Occipital lobe (tissue), 2 donors: ENCODE data around the gene MSL1. TPM values are rescaled to one million over a fixed set of nuclear protein-coding genes. Genes with fewer than 3 reads are reported as not detected.

Source experiments
- DNase-seq: peaks from one replicate; lab custom pipeline; 2025; lab: John Stamatoyannopoulos, UW
- total RNA-seq: library from RNA; depleted of rRNA; stranded (reverse); fragments of >200 nt; gene quantifications from one replicate; pipeline ENCODE4 v1.2.3, GENCODE V29; 2014

Gene MSL1
- total RNA-seq, 1 donor from 2014 or later: 89.2 TPM

DNA sequence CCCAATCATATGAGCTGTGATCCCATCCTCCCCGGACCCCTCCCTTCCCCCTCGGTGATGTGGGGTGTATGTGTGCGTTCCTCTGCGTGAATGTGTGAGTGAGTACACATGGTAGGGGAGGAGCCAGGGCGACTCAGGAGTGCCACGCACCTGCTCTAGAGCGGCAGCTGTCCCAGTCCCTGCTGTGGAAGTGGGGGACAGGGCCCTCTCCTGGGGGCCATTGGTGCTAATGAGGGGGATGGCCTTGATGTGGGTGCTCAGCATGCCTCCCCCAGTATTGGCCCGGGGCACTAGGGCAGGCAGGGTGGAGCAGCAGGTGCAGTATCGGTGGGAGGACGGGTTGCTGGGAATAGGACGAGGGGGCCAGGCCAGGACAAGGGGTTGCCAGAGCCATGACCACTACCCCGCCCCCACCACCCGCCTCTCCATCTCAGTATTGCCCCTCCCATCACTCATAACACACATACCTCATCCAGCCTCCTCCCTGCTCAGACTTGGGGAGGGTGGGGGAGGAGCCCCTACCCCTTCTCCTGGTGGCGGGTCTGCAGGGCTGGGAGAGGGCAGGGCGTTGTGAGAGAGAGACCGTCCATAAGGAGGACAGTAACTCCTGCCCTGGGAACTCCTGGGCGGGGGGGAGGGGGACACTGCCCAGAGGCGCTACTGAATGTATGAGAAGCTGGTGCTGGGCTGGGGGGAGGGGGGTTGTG, 29.9 kb upstream of the MSL1 start:
- no peak for DNase-seq

DNA sequence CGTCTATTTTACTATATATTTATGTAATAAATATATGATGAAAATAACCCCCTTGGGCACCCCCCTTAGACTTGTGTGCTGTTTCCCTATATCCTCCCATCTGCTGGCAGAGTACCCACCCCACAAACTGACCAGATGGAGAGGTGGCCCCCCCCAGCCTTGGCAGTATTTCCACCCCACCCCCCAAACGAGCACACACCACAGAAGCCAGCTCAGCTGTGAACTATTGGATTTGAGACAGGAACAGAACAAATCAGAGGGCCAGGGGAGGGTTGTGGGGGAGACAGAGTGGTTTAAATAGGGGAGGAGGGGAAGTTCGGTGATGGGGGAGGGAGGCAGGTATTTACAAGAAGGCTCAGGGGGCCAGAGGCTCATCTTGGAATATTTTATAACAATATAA, 29.2 kb upstream of the MSL1 start:
- DNase-seq: peak; percentile 41

DNA sequence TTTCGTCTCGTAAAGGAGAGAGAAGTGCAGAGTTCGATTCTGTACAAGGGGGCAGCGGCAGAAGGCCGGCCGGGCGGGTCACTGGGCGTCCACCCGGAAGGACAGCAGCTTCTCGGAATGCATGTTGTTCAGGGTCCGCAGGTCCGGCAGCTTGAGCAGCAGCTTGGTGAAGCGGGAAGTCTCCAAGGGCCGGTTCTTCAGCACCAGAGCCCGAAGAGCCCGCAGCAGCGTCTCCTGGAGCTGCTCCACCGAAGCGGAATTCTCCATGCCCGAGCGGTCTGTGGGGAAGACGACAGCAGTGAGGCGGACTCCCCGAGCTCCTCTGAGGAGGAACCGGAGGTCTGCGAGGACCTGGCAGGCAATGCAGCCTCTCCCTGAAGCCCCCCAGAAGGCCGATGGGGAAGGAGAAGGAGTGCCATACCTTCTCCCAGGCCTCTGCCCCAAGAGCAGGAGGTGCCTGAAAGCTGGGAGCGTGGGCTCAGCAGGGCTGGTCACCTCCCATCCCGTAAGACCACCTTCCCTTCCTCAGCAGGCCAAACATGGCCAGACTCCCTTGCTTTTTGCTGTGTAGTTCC, 28.7 kb upstream of the MSL1 start:
- DNase-seq: no peak

DNA sequence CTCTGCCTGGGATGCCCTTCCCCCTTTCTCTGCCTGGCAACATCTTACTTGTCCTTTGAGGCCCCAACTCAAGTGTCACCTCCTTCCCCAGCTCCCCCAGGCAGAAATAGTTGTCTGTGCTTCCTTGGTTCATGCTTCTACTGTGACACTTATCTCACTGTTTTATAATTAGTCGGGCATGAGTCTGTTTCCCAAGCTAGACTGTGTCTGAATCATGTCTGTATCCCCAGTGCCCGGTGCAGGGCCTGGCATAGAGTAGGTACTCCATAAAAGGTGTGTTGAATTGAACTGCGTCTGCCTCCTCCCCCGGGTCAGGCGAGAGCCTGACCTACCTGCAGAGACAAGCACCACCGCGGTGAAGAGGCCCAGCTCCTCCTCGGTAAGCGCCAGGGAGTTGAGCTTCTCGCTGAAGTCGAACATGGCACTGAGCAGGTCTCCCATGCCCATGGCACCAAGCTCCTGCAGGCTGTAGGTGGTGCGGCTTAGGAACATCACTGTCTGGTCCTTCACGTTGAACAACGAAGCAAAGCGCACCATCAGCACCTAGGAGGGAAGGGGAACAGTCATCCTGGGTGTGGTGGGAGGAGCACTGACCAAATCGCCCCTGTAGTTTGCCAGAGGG, 28.1 kb upstream of the MSL1 start:
- peak; percentile 30 for DNase-seq

DNA sequence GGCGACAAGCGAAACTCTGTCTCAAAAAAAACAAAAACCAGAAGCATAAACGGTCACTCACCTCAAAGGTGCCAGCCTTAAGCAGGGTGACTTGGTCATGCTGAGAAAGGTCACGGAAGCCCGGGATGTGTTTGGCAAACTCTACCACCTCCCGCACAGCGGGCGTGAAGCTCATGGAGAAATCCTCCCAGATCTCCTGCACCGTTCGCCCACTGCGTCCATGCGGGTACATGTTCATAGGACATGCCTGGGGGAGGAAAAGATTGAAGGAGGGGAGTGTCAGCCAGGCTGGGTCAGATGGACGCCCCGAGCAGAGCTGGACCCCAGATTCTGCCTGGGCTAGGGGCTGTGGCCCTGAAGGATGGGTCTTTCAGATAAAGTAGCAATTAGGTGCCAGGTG, 26.9 kb upstream of the MSL1 start:
- DNase-seq: no peak

DNA sequence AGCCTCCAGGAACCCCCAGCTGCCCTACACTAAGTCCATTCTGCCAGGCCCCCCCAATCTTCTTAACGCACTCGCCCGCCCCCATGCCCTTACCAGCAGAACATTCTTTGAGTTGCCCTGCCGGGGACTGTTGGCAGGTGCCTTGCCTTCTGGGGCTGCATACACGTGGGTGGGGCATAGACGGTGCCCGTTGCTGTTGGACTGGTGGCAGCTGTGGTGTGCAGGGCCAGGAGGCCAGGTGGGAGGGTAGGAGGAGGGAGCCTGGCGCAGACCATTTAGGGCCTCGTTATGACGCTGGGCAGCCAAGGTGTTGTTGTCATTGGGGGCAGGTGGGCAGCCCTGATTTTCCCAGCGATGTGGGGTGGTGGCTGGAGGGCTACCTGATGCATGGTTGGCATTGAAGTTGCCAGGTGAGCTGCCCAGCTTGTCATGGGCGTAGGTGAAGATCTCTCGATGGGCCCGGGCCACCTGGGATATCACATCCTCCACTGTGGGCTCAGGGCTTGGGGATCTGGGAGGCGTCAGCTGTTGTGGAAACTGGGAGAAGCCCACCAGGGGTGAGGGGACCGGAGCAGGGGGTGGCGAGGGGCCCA, 26.3 kb upstream of the MSL1 start:
- DNase-seq: no peak

DNA sequence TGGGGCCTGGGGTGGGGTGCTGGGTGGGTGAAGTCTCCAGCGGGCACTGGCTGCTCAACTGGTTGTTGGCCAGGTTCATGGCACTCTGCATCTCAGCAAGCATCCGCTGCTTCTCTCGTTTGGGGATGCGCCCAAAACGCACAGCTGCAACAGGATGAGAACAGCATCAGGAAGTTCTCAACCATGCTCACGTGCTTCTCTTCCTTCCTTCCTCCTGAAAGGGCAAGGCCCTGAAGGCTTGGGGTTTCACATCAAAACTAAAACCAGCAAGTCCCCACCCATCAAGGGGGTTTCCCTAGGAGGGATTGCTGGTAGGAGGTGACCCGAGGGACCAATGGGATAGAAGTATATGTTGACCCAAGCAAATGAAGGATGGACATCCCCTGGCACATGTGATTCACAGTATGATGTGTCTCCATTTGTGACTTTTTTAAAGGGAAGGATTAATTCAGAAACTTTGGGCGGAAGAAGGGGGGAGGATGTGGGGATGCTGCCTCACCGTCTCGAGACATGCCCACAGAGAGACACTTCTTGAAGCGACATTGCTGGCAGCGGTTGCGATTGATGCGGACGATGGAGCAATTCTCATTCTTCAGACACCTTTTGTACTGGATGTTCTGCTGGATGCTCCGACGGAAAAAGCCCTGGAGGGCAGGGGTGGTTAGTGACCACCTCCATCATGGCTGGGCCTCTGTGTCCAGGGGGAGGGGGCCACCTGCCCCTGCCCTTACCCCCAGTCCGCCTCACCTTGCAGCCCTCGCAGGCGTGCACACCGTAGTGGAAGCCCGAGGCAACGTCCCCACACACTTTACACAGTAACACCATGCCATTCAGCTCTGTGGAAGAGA, 25.6 kb upstream of the MSL1 start:
- DNase-seq: no peak

DNA sequence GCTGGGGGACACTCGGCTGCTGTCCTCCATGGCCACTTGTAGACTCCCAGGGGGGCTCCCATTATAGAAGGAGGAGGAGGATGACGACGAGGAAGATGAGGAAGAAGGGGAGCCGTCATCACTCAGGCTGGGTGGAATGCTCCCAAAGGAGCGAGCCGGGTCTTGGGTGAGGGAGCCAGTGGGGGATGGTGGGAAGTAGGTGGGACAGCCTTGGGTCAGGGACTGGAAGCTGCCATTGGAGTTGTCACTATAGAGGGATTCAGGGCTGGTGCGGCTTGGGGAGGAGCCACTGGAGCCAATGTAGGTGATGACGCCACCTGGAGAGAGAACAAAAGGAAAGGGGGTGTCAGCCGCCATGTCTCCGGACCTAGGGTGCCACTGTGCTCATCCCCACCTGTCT, 24.7 kb upstream of the MSL1 start:
- DNase-seq: no peak

DNA sequence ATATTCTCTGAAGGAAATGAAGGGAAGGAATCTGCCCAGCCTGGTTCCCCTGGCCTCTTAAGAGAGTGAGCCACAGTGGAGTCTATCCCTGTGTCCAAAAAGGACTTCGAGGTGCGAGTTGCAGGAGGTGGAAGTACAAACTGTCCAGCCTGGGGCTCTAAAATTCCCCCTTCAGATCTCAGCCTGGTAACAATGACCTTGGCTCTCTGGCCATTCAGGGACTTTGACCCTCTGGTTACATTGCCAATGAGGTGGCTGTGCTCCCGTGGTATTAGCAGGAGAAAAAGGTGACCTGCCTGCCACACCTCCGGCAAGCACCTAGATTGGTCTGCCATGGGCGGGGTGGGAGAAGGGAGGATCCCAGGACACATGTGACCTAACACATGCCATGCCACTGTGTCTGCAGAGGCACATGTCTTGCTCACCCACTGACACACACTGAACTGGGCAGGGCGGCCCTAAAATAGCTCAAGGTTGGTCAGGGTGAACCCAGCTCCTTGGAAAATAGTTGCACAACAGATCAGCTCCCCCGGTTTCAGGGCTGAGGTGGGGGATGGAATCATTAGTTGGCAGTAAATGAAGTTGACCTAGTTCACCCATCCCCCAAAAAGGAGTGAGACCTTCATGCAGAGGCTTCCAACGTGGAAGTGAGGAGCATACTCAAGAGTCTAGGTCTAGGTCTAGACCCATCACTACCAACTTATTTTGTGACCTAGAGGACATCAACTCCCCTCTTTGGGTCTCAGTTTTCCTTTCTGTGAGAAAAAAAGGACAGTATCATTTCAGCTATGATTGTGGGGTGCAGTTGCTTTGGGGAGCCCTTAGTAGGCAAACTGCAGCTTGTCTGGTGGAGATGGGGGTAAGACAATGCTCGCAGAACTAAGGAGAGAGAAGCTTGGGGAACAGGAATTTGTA, 23.6 kb upstream of the MSL1 start:
- DNase-seq: no peak

DNA sequence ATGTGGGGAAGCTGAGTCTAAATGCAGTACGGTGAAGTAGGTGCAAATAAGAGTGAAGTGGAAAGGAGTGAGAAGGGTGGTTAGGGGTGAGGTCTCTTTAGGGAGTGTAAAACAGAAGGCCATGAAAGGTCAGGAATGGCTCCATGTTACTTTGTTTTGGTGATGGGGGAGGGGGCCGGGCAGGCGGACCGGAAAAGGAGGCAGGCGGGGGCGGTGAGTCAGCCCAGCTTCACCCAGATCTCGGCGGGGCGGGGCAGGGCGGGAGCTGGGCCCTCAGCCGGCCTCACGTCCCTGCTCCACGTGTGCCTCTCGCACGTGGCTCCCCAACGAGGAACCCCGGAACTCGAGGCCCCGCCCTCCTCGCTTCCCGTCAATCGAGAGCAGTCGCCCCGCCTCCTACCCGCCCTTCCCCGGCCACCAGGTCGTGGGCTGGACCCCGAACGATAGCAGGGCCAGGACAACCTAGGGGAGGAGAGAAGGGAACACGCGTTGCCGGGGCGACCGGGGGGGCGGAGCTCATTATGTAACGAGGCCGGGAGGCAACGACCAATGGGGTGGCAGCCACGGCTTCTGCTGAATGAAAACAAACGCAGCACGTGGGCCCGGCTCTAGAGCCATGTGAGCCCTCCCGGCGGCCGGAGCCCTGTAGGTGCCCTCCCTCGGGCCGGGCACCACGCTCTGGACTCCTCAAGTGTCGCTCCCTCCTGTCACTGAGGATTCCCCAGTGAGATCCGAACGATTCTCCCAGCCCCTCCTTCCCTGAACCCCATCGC, 22.7 kb upstream of the MSL1 start:
- peak; percentile 98 for DNase-seq

DNA sequence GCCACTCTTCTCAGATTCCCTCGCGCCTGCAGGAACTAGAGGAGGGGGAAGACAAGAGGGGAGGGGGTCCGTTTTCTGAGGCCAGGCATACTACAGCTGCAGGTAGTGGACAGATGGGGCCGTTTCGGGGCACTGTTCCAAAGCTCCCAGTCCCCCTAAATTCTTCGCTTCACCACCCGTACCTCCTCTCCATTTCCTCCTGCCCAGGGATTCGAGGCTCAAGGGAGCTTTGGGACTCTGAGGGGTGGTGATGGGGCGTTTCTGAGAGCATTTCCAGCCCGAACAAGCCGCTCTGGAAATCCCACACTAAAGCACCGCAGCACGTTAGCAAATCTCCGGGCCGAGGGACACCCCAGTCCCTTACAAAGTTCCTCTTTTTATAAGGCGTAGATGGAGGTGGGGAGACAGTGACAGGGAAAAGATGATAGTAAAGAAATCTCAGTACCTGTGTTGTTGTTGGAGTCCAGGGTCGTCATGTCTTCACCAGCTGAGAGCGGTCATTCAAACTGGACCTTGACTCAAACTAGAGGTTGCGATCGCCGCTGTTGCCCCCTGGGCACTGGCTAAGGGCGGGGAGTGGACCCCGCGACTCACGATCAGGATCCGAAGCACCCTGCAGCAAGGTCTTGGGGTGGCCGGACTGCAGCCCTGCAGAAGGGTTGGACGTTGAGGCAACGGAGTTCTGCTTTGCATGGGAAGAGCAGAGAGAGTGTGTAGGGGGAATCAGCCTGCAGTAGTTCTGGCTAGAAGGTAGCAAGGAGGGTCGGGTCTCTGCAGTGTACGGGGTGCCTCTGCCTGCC, 22.0 kb upstream of the MSL1 start:
- DNase-seq: no peak

DNA sequence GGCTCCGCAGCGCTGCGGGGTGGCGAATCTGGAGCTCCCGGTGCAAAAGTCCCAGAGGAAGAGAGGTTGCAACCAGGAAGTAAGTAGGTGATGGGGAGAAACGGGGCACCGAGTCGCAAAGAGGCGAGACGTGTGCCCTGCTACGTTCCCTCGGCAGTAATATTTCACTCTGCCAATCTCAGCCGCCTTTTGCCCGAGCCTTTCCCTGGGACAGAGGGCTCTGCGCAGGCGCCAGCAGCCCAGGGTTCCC, 21.4 kb upstream of the MSL1 start, which contains the start of gene NR1D1:
NR1D1 (minus strand) TSS at position 171 of the 250 bp plus-strand sequence. CDS start 495 bp downstream, outside the sequence.
- DNase-seq: no peak

DNA sequence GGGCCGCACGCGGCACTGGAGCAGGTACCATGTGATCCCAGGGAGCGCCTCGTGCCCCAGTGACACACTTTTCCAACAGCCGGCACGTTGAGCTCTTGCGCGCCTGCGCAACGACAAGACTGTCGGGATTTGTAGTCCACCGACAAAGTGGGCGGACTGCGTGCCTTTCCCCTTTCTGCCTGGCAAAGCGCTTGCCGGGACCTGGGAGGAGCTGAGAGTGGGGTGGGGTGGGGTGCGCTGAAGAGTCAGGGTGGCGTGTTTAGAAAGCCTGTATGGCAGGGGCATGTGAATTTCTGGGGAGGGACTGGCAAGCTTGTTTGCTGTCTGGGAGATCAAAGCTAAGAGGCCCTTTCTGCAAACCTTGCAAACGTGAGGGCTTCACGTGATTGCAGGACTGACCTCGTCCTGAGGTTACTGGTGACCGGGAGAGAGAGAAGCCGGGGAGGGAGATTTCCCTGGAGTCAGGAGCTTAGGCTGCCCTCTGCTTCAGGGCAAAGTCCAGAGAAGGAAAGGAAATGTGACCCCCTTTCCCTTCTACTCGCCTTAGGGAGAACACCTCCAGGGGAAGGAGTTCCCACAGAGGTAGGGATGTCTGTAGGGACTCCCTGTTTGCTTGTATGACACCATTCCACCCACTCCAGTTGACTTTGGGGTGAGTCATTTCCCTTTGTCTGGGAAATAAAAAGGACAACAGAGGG, 21.0 kb upstream of the MSL1 start:
- DNase-seq: peak; percentile 97

DNA sequence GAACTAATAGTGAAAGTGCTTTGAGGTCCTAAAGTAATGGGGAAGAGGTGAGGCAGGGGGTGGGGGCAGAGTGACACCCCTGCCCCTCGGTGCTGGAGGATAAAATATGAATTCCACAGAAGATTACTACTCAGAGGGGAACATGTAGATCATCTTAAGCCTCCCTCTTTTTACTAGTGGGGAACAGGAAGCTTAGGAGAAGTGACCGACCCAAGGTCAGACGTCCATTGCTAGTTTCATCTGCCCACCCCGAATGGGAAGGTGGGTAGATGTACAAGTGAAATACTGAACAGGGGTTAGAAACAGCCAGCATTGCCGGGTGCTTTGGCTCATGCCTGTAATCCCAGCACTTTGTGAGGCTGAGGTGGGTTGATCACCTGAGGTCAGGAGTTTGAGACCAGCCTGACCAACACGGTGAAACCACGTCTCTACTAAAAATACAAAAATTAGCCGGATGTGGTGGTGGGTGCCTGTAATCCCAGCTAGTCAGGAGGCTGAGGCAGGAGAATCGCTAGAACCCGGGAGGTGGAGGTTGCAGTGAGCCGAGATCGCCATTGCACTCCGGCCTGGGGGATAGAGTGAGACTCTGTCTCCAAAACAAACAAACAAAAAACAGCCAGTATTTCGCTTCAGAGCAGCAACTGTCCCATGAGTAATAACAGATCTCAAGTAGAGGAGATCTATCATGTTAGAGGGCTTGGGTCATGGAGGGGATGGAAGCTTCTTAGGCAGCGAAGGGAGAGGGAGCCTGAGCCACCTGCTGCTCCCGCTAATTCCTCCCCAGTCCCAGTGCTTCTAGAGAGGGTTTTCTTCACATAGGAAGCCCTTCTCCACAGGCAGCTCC, 20.2 kb upstream of the MSL1 start:
- no peak for DNase-seq

DNA sequence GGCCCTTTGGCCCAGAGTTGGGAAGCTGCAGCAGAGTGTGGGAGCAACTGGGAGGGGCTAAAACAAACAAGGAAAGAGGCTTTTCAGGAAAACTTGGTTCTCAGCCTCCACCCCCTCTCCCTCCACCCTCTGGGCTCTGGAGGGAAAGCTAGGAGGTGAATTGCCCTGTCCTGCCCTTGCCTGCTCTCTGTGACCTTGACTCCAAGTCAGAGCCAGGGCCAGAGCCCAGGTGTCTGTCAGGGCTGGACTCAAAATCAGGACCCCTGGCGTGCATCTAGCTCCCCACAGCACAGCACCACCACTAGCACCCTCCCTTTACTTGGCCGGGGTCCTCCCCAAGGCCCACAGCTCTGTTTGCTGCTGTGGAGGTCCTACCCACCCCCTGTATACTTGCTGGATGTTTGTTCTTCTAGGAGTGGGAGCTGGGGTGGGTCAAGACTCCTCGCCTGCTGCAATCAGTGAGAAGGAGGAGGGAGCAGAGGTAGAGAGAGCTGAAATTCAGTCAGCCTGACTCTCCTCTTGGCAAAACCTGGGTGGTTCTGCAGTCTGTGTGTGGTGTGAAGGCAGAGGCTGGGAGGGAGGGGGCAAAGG, 18.6 kb upstream of the MSL1 start:
- no peak for DNase-seq

DNA sequence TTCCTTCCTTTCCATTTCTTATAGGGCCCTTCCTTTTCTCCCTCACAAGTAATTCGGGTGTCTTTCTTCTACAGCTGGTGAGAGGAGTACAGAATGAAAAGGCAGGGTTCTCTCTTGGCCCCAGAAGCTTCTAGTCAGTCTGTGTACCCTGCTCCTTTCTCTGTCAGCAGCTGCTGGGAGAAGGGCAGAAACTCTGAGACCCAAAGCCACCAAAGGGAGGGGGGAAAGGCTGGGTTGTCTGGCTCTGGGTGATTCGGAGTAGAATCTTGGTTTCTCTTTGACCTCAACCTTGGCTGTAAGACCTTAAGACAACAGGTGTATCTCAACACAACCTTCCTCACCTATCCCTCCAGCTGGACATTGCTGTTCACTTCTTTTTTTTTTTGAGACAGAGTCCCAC, 18.1 kb upstream of the MSL1 start:
- DNase-seq: no peak
